NB4 (cell line): Measurements from ENCODE around the gene ENPP1.

Experiments
- MYC ChIP-seq: IDR thresholded peaks from 2 replicates; pipeline ENCODE4 v1.6.1; 2011; ENCODE audit warnings: low read depth, low read length
- POLR2A ChIP-seq: IDR thresholded peaks from 2 replicates; pipeline ENCODE4 v1.6.1; 2011; ENCODE audit warnings: mild to moderate bottlenecking; ENCODE audit not compliant: insufficient read length; ENCODE audit errors: extremely low read depth
- TF ChIP-seq, protein P1 (sequence below): IDR thresholded peaks from one replicate; pipeline ENCODE4 v1.5.1; 2012; ENCODE audit warnings: low read depth, low read length
- TF ChIP-seq, protein P2 (sequence below): IDR thresholded peaks from 2 replicates; pipeline ENCODE4 v1.6.1; 2011; ENCODE audit warnings: low read depth, low read length

DNA sequence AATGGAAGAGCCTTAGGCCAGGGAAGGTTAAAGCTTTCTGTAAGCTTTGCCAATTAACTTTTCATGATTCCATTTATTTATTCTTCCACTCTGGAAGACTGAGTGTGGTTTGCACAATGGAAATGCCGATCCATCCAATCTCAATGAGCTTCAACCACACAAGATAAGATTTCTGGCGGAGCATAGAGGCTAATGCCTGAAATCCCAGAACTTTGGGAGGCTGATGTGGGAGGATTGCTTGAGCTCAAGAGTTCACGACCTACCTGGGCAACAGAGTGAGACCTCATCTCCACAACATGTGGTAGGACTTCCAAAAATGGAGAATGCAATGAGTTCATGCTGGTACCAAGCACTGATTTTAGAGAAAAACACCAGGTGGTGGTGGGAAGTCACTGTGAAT, 6.2 kb downstream of the ENPP1 start:
- TF ChIP-seq MYC (no peak), POLR2A (no peak)
- TF ChIP-seq, protein P1, sequence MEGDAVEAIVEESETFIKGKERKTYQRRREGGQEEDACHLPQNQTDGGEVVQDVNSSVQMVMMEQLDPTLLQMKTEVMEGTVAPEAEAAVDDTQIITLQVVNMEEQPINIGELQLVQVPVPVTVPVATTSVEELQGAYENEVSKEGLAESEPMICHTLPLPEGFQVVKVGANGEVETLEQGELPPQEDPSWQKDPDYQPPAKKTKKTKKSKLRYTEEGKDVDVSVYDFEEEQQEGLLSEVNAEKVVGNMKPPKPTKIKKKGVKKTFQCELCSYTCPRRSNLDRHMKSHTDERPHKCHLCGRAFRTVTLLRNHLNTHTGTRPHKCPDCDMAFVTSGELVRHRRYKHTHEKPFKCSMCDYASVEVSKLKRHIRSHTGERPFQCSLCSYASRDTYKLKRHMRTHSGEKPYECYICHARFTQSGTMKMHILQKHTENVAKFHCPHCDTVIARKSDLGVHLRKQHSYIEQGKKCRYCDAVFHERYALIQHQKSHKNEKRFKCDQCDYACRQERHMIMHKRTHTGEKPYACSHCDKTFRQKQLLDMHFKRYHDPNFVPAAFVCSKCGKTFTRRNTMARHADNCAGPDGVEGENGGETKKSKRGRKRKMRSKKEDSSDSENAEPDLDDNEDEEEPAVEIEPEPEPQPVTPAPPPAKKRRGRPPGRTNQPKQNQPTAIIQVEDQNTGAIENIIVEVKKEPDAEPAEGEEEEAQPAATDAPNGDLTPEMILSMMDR, result no peak
- TF ChIP-seq, protein P2, sequence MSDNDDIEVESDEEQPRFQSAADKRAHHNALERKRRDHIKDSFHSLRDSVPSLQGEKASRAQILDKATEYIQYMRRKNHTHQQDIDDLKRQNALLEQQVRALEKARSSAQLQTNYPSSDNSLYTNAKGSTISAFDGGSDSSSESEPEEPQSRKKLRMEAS, result no peak
